A673 (cell line): Measurements from ENCODE around the gene CAPN13.

ENCODE experiments used
- EZH2 ChIP-seq: fragments of 200-600 bp; sonication (generic); IDR thresholded peaks from 2 replicates; pipeline ENCODE4 v1.6.1; 2017; ENCODE audit warnings: borderline replicate concordance, low read depth, mild to moderate bottlenecking, mixed read lengths, antibody characterized with exemption, low read length; ENCODE audit not compliant: poor library complexity, severe bottlenecking
- TF ChIP-seq, protein P1 (sequence below): fragments of 300-800, 200-600 bp; sonication (generic); conservative IDR thresholded peaks from 2 replicates; pipeline ENCODE4 v1.5.1; 2017; ENCODE audit warnings: low read depth, mild to moderate bottlenecking, antibody characterized with exemption, low read length, moderate library complexity, mixed read lengths

- TF ChIP-seq, protein P1, sequence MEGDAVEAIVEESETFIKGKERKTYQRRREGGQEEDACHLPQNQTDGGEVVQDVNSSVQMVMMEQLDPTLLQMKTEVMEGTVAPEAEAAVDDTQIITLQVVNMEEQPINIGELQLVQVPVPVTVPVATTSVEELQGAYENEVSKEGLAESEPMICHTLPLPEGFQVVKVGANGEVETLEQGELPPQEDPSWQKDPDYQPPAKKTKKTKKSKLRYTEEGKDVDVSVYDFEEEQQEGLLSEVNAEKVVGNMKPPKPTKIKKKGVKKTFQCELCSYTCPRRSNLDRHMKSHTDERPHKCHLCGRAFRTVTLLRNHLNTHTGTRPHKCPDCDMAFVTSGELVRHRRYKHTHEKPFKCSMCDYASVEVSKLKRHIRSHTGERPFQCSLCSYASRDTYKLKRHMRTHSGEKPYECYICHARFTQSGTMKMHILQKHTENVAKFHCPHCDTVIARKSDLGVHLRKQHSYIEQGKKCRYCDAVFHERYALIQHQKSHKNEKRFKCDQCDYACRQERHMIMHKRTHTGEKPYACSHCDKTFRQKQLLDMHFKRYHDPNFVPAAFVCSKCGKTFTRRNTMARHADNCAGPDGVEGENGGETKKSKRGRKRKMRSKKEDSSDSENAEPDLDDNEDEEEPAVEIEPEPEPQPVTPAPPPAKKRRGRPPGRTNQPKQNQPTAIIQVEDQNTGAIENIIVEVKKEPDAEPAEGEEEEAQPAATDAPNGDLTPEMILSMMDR, result no peak
- TF ChIP-seq EZH2, result no peak
These were observed 40.1 kb upstream of the CAPN13 start for GRCh38 chr2:30847329-30847728.
